HG02759 (cell line): Measurements from ENCODE around the gene KCNH2.
A peak's percentile ranks its signal among the peaks of the same experiment; 100 is the strongest.
"Not testable (repeated sequence)": the region's sequence is repeated elsewhere in the genome, so short reads cannot be mapped to it uniquely, and the experiment has no call there.

ENCODE experiments used
- ATAC-seq: cut with Tn5 transposase; IDR thresholded peaks from one replicate; pipeline ENCODE4 v1.9.1; 2021; ENCODE audit warnings: mild to moderate bottlenecking, moderate library complexity; ENCODE audit not compliant: unreplicated experiment

Gene KCNH2, protein sequence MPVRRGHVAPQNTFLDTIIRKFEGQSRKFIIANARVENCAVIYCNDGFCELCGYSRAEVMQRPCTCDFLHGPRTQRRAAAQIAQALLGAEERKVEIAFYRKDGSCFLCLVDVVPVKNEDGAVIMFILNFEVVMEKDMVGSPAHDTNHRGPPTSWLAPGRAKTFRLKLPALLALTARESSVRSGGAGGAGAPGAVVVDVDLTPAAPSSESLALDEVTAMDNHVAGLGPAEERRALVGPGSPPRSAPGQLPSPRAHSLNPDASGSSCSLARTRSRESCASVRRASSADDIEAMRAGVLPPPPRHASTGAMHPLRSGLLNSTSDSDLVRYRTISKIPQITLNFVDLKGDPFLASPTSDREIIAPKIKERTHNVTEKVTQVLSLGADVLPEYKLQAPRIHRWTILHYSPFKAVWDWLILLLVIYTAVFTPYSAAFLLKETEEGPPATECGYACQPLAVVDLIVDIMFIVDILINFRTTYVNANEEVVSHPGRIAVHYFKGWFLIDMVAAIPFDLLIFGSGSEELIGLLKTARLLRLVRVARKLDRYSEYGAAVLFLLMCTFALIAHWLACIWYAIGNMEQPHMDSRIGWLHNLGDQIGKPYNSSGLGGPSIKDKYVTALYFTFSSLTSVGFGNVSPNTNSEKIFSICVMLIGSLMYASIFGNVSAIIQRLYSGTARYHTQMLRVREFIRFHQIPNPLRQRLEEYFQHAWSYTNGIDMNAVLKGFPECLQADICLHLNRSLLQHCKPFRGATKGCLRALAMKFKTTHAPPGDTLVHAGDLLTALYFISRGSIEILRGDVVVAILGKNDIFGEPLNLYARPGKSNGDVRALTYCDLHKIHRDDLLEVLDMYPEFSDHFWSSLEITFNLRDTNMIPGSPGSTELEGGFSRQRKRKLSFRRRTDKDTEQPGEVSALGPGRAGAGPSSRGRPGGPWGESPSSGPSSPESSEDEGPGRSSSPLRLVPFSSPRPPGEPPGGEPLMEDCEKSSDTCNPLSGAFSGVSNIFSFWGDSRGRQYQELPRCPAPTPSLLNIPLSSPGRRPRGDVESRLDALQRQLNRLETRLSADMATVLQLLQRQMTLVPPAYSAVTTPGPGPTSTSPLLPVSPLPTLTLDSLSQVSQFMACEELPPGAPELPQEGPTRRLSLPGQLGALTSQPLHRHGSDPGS

DNA sequence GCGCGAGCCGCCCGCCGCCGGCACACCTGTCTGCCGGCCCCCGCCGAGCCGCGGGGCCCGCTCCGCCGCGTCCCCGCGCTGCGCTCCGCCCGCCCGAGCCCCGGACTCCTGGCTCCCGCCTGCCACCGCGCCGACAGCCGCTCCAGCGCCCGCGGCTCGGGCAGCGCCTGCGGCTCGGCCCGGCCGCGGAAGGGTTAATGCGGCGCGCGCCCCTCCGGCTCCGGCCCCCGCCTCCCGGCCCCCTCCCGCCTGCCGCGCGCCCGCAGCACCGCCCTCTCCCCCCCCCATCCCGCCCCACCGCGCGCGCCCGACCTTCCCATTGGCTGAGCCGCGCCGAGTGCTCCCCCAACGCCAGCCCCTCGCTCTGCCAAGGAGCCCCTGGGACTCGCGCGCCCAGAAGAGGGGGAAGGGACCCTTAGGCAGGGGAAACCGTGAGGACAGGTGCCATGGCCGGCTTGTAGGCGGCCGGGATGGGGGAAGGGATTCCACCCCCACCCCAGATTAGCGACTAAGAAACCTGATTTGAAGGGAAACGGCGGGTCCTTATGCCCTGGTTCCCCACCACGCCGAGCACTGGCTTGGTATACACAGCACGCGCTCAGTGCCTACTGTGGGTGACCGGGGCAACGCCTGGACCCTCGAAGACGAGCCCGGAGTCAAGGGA lies at the start of gene KCNH2:
Gene KCNH2, minus strand, starts transcription at position 196 of the 664 bp plus-strand sequence. CDS start 408 bp downstream, outside the sequence.
- ATAC-seq = no peak

- peak; percentile 1 for ATAC-seq
Measured at GRCh38 chr7:151027728-151028130, 49.6 kb upstream of the KCNH2 start.

DNA sequence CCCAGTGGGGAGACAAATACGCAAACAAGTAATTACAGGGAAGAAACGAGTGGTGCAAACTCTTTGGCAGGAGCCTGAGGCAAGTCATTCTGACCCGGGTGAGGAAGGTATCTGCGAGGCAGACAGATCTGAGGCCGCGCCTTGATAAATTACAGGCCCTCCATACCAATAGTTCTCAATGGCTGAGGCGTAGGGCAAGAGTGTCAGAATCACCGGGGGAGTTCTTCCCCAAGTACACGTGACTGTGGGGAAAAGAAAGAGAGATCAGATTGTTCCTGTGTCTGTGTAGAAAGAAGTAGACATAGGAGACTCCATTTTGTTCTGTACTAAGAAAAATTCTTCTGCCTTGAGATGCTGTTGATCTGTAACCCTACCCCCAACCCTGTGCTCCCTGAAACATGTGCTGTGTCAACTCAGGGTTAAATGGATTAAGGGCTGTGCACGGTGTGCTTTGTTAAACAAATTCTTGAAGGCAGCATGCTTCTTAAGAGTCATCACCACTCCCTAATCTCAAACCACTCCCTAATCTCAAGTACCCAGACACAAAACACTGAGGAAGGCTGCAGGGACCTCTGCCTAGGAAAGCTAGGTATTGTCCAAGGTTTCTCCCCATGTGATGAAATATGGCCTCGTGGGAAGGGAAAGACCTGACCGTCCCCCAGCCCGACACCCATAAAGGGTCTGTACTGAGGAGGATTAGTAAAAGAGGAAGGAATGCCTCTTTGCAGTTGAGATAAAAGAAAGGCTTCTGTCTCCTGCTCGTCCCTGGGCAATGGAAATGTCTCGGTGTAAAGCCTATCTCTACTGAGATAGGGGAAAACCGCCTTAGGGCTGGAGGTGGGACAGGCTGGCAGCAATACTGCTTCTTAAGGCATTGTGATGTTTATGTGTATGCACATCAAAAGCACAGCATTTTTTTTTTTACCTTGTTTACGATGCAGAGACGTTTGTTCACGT lies 48.9 kb upstream of the KCNH2 start:
- ATAC-seq = not testable (repeated sequence)

DNA sequence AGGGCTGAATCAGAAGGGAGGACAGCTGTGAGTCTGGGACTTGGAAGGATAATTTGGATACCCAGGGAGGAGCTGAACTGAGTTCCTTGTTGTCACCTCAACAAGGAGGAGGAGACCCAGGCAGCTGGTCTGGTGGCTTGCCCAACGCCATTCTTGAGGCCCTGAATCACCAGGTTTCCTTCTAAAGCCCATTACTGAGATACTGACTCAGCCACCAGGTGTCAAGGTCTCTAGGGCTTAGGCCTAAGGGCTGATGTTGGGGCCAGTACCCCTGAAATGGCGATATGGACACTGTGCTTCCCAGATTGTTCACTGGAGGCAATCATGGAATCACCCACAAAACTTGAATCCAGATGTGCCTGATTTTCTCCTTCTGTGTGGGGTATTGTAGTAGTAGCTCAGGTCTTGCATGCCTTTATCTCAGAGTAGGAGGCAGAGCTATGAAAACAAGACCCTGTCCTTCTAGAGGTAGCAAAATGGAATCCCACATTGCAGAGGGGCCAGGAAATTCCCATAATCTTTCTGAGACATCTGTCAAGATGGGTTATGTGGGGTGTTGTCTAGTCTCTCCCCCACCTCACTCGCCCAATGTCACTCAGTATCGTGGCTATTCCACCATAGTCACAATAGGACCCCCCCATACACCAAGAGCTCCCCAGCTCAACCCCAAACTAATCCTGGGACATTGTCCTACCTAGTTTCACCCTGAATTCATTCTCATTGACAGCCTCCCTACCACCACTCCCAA lies 48.0 kb upstream of the KCNH2 start:
- ATAC-seq = no peak

DNA sequence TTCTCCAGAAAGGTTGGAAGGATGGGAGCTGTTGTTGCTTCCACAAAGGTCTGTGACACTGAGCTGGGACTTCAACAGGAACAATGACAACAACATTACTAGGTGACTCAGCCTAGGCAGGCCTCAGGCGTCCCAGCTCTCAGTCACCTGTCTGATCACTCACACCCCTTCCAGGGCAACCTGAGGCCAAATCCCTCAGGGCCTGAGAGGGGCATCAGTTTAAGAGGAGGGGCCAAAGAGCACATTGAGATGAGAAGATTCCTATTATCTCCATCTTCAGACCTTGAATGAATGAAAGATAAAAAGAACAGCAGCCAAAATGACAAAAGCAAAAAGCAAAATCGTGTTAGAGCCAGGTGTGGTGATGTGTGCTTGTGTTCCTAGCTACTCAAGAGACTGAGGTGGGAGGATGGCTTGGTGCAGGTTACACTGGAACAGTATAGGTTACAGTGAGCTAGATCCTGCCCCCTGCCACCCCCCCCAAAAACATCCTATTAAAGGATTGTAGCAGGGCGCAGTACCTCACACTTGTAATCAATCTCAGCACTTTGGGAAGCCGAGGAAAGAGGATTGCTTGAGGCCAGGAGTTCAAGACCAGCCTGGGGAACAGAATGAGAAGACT lies 46.4 kb upstream of the KCNH2 start, which contains the start of gene ATG9B:
Gene ATG9B, minus strand, starts transcription at position 60 of the 622 bp plus-strand sequence. CDS start 71 bp downstream, outside the sequence.
- ATAC-seq = no peak

- ATAC-seq = no peak
Measured at GRCh38 chr7:151023232-151023631, 45.1 kb upstream of the KCNH2 start.

- ATAC-seq = no peak
Measured at GRCh38 chr7:151020231-151020630, 42.1 kb upstream of the KCNH2 start.

DNA sequence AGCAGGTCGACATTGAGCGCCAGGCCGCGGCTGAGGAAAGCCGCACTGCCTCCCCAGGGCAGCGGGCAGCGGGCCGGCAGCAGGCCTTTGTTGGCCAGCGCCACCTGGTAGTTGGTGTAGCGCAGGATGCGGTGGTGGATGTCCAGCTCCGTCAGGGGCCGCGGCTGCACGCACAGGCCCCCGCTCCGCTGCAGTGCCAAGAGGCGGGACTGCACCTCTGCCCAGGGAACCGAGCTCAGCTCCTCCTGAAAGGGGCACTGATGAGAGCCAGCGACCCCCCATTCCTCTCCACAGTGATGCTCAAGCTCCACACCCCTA lies 41.0 kb upstream of the KCNH2 start:
- ATAC-seq = no peak

GRCh38 chr7:151018421-151019129 lies 40.5 kb upstream of the KCNH2 start:
- no peak for ATAC-seq

DNA sequence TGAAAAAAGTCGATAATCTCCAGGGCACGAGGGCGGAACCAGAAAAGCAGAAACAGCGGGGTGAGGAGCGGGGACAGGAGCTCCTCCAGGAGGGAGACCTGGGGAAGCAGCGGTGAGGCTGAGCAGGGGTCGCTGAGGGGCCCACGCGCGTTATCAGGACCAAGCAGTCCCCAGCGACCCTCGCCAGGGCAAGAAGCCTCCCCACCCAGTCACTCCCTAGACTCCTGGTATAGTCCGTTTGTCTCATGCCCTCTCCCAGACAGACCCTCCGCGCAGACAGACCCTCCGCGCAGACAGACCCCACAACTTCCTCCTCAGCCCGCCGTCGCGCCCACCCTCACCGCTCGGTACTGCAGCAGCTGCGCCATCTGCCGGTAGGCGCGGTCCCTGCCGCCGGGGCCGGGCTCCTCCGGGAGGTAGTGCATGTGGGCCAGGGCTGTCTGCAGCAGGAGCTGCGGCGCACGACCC lies 39.9 kb upstream of the KCNH2 start:
- ATAC-seq = peak; percentile 66

GRCh38 chr7:151017370-151017952 lies 39.3 kb upstream of the KCNH2 start:
- ATAC-seq = no peak

- ATAC-seq = no peak
Measured at GRCh38 chr7:151016942-151017341, 38.8 kb upstream of the KCNH2 start.

- ATAC-seq = no peak
Measured at GRCh38 chr7:151016505-151016904, 38.4 kb upstream of the KCNH2 start.

DNA sequence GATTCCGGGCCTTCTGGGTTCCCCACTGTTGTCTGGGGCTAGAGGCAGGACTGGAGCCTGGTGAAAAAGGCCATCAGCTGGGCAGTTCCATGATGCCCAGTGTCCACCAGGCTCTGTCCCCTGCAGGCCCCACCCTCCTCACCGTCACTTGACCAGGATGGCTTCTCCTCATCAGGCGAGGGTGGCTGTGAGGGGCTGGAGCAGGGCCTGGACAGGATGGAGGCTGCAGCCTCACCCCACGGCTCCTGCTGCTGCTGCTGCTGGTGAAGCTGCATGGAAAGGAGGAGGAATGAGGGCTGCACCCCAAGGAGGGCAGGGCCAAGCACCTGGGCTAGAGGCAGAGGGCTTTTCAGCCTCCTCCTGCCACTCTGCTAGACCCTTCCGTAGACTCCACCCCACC lies 37.8 kb upstream of the KCNH2 start:
- no peak for ATAC-seq

DNA sequence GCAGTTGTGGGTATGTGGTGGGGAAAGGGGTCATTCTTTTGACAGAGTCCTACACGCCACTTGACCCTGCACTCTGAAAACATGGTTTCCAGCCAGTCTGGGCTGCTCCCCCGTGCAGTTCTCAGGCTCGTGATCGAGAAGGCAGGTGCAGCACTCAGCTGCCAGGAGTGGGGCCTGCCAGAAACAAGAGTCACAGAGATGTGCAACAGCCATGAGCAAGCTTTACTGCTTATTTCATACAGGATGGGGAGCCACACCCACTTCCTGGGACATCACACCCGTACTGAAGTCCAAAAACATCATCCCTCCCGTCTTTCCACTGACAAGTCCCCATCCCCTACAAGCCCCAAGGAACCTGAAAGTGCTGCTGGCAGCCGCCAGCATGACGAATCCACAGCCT lies 36.8 kb upstream of the KCNH2 start:
- no peak for ATAC-seq

DNA sequence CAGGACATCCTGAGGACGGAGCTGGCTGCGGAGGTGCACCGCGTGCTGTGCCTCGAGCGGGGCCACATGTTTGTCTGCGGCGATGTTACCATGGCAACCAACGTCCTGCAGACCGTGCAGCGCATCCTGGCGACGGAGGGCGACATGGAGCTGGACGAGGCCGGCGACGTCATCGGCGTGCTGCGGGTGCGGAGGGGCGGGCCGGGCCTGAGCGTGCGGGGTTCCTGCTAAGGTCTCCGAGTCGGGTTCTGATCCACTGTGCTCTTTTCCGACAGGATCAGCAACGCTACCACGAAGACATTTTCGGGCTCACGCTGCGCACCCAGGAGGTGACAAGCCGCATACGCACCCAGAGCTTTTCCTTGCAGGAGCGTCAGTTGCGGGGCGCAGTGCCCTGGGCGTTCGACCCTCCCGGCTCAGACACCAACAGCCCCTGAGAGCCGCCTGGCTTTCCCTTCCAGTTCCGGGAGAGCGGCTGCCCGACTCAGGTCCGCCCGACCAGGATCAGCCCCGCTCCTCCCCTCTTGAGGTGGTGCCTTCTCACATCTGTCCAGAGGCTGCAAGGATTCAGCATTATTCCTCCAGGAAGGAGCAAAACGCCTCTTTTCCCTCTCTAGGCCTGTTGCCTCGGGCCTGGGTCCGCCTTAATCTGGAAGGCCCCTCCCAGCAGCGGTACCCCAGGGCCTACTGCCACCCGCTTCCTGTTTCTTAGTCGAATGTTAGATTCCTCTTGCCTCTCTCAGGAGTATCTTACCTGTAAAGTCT lies 35.8 kb upstream of the KCNH2 start:
- peak; percentile 42 for ATAC-seq

DNA sequence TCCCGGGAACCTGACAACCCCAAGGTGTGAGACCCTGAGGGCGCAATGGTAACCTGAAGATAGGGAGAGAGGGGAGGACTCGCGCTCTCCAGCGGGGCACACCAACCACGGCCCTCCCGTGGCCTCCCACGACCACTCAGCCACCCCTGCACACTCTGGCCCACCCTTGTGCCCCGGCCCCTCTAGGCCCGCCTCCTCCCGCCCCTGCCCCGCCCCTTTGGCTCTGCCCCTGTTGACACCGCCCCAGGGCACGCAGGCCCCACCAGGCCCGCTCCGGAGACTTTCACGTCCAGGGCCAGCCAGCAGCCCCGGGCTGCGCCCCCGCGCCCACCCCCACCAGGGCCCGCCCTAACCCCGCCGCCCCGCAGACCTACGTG lies 35.2 kb upstream of the KCNH2 start:
- ATAC-seq = no peak
